Keratinocyte (primary cell): Measurements from ENCODE around the gene RAN.

ENCODE experiments used
- CTCF ChIP-seq, 3 experiments: IDR thresholded peaks in 1 of 3; conservative IDR thresholded peaks in 1 of 3; optimal IDR thresholded peaks in 1 of 3; 2 replicates in 2 of 3; 3 replicates in 1 of 3; pipeline versions ENCODE3 to v1.5.1; 2011; ENCODE audit warnings: low read length in 3 of 3, mild to moderate bottlenecking in 3 of 3, moderate library complexity in 2 of 3, control low read depth in 1 of 3, inconsistent platforms in 1 of 3; ENCODE audit not compliant: insufficient read depth in 2 of 3; ENCODE audit errors: extremely low read depth in 1 of 3
- EZH2 ChIP-seq: IDR thresholded peaks from one replicate; pipeline ENCODE4 v1.6.1; 2012; ENCODE audit warnings: inconsistent platforms, mild to moderate bottlenecking, low read length, moderate library complexity

DNA sequence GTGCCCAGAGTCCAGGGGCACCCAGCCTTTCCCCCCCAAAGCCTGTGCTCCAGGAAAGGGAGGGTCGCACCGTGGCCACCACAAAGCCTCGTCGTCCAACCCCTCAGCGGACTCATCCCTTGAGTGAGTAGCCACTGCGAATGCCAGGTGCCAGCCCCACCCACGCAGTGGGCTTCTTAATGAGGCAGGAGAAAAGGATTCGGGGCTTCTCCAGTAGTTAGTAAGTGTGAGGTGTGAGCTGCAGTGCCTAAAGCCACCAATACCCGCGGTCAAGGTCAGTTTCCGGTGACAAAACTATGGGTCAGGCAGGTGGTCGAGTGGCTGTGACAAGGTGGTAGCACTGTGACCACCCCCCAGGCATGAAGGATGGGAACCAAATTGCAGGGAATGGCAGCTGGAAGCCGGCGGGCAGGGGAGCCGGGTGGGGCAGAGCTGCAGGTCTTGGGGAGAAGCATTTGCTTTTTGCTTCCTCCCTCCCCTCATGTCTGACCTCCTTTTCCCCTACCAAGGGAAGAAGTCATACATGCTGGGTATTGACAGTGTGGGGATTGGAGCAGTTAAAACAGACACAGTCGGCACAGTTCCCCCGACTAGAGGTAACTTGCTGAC is 8.0 kb downstream of the RAN start:
- TF ChIP-seq CTCF (optimal IDR thresholded peaks at IDR 0.05 in 1 of 3, IDR thresholded peaks at IDR 0.05 in 1 of 3, conservative IDR thresholded peaks at IDR 0.05 in 1 of 3; ENCODE audit: extremely low read depth in 1 of 3, insufficient read depth in 2 of 3, low read length in 3 of 3) (no peak), EZH2 (no peak)
